Tibial artery (tissue), 4 donors: ENCODE results near the gene HOXD9.
A peak's percentile ranks its signal among the peaks of the same experiment; 100 is the strongest.

Experiments
- DNase-seq, 2 donors: peaks; one replicate each; pipeline ENCODE4 v3.0.0-alpha.2; 2019
- H3K27ac ChIP-seq, 2 donors: fragments of 200-600 bp; sonication (generic) in 1 of 2; 1 replicate in 1 of 2; 2 replicates in 1 of 2; pipeline ENCODE4 v1.5.1; 2018 to 2019; ENCODE audit warnings: mild to moderate bottlenecking in 1 of 2
- H3K27me3 ChIP-seq, 2 donors: fragments of 200-600 bp; sonication (generic) in 1 of 2; one replicate each; pipeline versions ENCODE4 v1.5.1 to v1.6.0; 2016 to 2019
- H3K36me3 ChIP-seq, 3 donors: fragments of 200-600 bp; sonication (generic) in 2 of 3; one replicate each; pipeline ENCODE4 v1.5.1; 2016 to 2019; ENCODE audit warnings: mild to moderate bottlenecking in 2 of 3
- H3K4me1 ChIP-seq, 4 donors: fragments of 200-600 bp; sonication (generic) in 2 of 4; 1 replicate in 3 of 4; 2 replicates in 1 of 4; pipeline ENCODE4 v1.5.1; 2016 to 2019
- H3K4me3 ChIP-seq, 2 donors: fragments of 200-600 bp; sonication (generic) in 1 of 2; 1 replicate in 1 of 2; 2 replicates in 1 of 2; pipeline ENCODE4 v1.5.1; 2018 to 2019; ENCODE audit warnings: mild to moderate bottlenecking in 2 of 2
- H3K9me3 ChIP-seq, 3 donors: fragments of 200-600 bp; sonication (generic) in 1 of 3; one replicate each; pipeline ENCODE4 v1.5.1; 2016 to 2019
- intact Hi-C: fragments of 100-400 bp; cut with DNase I; formaldehyde crosslinking; loops from one replicate; pipeline ENCODE4 v1.15.0; 2023; ENCODE audit warnings: low total_unique reads
- TF ChIP-seq, protein P1 (sequence below), 2 experiments: fragments of 200-600 bp in 1 of 2; fragments of 450-650 bp in 1 of 2; IDR thresholded peaks; one replicate each; pipeline ENCODE4 v1.5.1; 2017 to 2019; ENCODE audit warnings: antibody characterized with exemption in 2 of 2, mild to moderate bottlenecking in 1 of 2, moderate library complexity in 1 of 2

Gene HOXD9

DNA sequence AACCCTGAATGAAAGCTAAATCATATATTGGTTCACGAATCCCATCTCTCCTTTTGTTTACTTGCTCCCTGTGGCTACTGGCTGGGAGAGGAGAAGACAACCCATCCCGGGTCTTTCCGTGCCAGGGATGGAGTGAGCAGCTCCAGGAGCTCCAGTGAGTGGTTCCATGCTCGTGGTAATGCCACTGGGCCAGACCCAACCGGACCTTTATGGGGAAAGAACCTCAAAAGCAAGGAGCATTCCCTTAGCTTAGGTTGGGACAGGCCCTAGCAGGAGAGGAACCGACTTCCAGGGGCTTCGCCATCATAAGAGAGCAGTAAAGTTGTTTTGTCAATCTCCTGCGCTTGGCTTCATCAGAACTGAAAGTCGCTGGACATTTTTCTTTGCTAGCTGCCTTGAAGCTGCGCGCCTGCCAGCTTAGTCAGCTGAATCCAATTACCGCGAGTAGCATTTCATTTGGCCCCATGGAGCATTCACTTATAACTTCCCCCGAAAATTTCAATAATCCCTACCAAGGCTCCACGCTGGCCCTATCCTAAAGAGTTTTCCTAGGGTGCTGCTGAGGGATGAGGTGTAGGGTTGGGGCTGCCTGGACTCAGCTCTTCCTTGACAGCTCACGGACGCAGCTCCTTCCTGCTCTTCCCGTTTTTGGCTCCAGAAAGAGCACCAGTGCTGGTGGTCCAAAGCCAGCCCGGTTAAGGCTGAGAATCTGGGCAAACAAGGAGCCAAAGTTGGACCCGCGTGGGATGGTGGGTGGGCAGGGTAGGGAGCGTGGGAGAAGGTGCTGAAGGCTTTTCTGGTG lies 39.5 kb downstream of the HOXD9 start:
- DNase-seq, result no peak
- Histone ChIP-seq H3K4me3 (peak overlapping the region; percentile 4 to 34), H3K9me3 (peaks cover 0 to 7% (median 0%) of the 10 kb centered on the region in 3 donors), H3K27me3 (peaks cover 0 to 82% of the 10 kb centered on the region in 2 donors), H3K36me3 (no peaks in the 10 kb centered on the region), H3K27ac (no peak overlapping the region), H3K4me1 (peaks cover 0 to 60% (median 40%) of the 10 kb centered on the region in 4 donors)
- TF ChIP-seq, protein P1, sequence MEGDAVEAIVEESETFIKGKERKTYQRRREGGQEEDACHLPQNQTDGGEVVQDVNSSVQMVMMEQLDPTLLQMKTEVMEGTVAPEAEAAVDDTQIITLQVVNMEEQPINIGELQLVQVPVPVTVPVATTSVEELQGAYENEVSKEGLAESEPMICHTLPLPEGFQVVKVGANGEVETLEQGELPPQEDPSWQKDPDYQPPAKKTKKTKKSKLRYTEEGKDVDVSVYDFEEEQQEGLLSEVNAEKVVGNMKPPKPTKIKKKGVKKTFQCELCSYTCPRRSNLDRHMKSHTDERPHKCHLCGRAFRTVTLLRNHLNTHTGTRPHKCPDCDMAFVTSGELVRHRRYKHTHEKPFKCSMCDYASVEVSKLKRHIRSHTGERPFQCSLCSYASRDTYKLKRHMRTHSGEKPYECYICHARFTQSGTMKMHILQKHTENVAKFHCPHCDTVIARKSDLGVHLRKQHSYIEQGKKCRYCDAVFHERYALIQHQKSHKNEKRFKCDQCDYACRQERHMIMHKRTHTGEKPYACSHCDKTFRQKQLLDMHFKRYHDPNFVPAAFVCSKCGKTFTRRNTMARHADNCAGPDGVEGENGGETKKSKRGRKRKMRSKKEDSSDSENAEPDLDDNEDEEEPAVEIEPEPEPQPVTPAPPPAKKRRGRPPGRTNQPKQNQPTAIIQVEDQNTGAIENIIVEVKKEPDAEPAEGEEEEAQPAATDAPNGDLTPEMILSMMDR (IDR thresholded peaks at IDR 0.05), result no peak
- intact Hi-C loops, result no loop called here

DNA sequence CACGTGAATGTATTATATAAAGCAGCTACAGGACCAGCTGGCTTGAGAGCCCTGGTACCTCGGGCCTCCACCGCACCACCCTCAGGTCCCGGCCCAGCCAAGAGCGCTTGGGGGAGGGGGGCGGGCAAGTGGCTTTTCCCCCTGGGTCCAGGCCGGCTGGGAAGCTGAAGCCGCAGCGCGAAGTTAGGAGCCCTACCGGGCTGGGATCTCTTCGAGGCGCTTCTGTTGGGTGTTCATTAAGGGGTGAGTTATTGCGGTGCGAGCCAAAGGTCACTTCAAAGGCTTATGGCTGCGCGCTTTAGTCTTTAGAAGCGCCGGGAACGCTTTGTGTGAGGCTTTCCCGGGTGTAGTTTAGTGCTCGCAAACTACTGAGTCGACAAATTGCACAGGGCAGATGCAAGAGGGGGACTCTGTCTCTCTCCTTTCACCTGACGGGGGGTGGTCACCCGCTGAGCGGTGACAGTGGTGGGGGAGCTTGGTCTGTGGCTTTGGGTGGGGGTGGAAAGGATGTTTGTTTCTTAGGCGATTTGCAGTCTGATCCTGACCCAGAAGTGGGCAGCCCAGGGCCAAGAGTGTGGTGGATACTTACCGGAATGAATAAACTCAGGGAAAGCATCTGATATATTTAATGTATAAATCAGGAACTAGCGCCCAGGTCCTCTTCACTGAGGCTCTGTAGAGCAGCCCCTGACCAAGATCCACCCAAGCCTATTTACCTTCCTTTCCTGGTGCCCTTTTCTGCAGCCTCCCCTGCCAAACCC lies 40.6 kb downstream of the HOXD9 start:
- DNase-seq, result no peak
- H3K27ac ChIP-seq, result no peak overlapping the region
- no peaks in the 10 kb centered on the region for H3K36me3 ChIP-seq
- TF ChIP-seq, protein P1 (IDR thresholded peaks at IDR 0.05), result no peak
- H3K4me3 ChIP-seq, result no peak overlapping the region
- intact Hi-C loops, result no loop called here
- H3K4me1 ChIP-seq, result peaks cover 0 to 54% (median 36%) of the 10 kb centered on the region in 4 donors
- peaks cover 0 to 71% of the 10 kb centered on the region in 2 donors for H3K27me3 ChIP-seq
- H3K9me3 ChIP-seq, result peaks cover 0 to 7% (median 0%) of the 10 kb centered on the region in 3 donors

DNA sequence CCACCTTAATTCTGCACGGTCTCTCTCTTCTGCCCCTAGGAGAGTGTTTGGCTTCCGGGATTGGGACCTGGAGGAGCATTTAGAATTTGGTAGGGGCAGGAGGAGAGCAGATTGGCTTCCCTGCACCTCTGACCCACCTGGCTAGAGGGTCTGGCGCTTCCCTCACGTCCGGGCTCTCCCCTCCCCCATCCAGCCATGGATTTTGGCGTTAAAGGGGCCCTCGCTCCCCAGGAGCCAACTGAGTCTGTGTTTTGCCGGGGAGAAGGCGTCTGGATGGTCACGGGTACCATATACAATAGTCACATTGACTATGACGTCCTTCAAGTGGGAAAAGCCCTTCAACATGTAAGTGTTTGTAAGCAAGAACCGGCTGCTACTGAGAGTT lies 41.1 kb downstream of the HOXD9 start:
- DNase-seq, result no peak
- H3K36me3 ChIP-seq, result no peaks in the 10 kb centered on the region
- peaks cover 0 to 71% of the 10 kb centered on the region in 2 donors for H3K27me3 ChIP-seq
- intact Hi-C loops, result no loop called here
- peaks cover 0 to 54% (median 35%) of the 10 kb centered on the region in 4 donors for H3K4me1 ChIP-seq
- no peak overlapping the region for H3K4me3 ChIP-seq
- H3K27ac ChIP-seq, result no peak overlapping the region
- peaks cover 0 to 7% (median 0%) of the 10 kb centered on the region in 3 donors for H3K9me3 ChIP-seq
- TF ChIP-seq, protein P1 (IDR thresholded peaks at IDR 0.05), result no peak

DNA sequence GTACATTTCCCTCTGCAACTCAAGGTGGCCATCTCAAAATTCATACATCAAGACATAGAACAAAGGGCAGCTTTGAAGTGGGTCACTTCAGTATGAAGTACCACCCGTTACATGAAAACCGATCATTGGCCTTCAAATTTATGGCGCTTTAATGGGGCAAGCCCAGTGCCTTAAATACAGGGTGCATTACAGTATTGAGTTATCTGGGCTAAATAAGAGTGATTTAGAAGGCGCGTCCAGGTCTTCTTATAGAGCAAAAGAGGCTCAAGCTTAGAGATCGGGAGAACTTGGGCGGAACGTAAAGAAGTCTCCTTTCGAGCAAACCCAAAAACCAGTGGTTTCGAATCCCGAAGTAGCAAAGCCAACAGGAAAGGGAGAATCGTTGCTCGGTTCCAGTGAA lies 41.7 kb downstream of the HOXD9 start:
- TF ChIP-seq, protein P1 (IDR thresholded peaks at IDR 0.05), result no peak
- no peak overlapping the region for H3K27ac ChIP-seq
- DNase-seq, result no peak
- intact Hi-C loops, result no loop called here
- H3K9me3 ChIP-seq, result peaks cover 0 to 7% (median 0%) of the 10 kb centered on the region in 3 donors
- peaks cover 0 to 69% of the 10 kb centered on the region in 2 donors for H3K27me3 ChIP-seq
- H3K36me3 ChIP-seq, result no peaks in the 10 kb centered on the region
- H3K4me3 ChIP-seq, result no peak overlapping the region
- H3K4me1 ChIP-seq, result peaks cover 0 to 49% (median 30%) of the 10 kb centered on the region in 4 donors

DNA sequence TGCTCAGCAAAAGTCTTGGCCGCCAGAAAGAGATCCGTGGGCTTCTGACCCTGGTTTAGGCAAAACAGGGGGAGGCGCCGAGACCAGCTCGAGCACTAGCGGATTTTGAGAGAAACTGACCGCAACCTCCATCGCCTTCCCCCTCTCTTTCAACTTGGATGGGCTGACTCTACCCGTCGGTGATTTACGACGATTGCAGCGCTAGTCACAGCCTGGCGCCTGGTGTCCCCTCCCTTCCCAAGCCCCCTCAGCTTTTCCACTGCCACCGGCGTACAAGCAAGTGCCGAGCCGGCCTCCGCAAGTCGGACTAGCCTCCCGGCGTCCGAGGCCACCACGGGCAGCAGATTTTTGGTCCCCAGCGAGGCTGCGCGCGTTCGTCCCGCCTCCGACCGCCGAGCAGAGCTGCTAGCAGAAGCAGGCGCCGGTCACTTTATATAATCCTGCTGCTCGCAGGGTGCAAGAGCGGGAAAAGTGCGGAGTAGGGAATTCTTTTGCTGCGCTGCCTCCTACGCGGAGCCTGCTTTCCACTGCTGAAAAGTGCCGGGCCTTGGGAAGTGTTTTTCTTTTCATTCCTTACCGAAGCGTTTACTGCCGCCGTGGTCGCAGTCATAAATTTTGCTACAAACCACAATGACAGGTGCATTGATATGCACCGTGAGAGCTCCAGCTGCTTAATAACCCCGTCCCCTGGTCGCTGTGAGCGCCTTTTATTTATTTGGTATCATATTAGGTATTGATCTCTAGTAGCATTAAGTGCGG lies 42.3 kb downstream of the HOXD9 start:
- intact Hi-C loops, result no loop called here
- Histone ChIP-seq H3K9me3 (peaks cover 0 to 7% (median 0%) of the 10 kb centered on the region in 3 donors), H3K27ac (no peak overlapping the region), H3K4me3 (peak overlapping the region; percentile 6 to 33), H3K27me3 (peaks cover 0 to 69% of the 10 kb centered on the region in 2 donors), H3K4me1 (peaks cover 0 to 43% (median 24%) of the 10 kb centered on the region in 4 donors), H3K36me3 (no peaks in the 10 kb centered on the region)
- DNase-seq, result no peak
- TF ChIP-seq, protein P1 (IDR thresholded peaks at IDR 0.05), result no peak
